GM12874 (cell line): Measurements from ENCODE around the gene CCDC89.
A peak's percentile ranks its signal among the peaks of the same experiment; 100 is the strongest.

Experiments used
- CTCF ChIP-seq: IDR thresholded peaks from 2 replicates; pipeline ENCODE4 v1.5.1; 2011; ENCODE audit warnings: low read depth, mild to moderate bottlenecking, control low read depth, low read length, moderate library complexity; ENCODE audit not compliant: insufficient read depth

CCDC89 gene

DNA sequence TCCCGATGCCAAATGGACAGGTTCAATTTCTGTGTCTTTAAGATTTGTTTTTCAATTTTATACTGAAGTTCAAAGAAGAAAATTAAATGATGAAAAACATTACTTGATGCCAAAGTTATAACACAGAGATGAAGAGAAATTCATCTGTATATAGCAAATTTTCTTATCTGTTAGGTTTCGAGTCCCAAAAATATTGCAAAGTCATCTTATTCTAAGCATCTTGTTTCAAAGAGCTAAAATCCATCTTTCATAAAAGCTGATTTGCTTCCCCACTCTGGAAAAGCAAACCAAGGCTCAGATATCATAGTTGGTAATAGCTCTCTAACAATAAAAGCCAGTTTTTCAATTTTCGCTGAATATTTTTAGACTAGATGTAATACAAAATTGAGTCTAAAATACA, 19.0 kb upstream of the CCDC89 start:
- TF ChIP-seq CTCF, result no peak

DNA sequence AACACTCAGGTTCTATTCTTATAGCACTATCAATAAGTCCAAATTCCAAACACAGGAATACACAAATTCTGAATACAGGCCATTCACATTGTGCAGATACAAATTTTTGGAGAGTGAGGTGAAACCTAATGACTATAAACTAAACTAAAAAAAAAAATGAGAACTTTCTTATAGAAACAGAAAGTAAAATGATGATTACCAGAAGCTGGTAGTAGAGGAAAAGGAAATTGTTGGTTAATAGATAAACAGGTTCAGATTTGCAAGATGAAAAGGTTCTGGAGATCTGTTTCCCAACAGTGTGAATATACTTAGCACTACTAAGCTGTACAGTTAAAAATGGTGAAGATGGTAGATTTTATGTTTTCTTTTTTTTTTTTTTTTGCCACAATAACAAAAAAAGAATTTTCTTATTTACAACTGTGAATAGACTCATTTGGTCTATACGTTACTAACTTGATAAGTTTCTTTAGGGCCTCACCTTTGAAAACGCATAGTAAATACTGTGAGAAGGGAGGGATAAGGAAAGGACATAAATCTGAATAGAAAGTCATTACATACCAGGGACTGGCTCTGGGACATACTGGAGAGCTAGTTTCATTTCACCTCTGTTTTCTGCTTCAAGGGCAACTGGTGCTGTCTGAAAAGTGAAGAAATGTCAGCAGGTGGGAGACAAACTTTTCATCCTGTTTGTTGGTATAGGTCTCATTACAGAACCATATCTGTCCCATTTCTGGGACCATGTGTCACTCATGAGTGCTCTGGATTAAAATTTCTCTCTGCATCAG, 14.2 kb upstream of the CCDC89 start:
- TF ChIP-seq CTCF, result no peak

GRCh38 chr11:85698195-85698594, 12.2 kb upstream of the CCDC89 start:
- TF ChIP-seq CTCF, result no peak

- no peak for TF ChIP-seq CTCF
These were observed 11.8 kb upstream of the CCDC89 start for GRCh38 chr11:85697747-85698146.

- TF ChIP-seq CTCF, result no peak
These were observed 9.6 kb upstream of the CCDC89 start for GRCh38 chr11:85695546-85695945.

DNA sequence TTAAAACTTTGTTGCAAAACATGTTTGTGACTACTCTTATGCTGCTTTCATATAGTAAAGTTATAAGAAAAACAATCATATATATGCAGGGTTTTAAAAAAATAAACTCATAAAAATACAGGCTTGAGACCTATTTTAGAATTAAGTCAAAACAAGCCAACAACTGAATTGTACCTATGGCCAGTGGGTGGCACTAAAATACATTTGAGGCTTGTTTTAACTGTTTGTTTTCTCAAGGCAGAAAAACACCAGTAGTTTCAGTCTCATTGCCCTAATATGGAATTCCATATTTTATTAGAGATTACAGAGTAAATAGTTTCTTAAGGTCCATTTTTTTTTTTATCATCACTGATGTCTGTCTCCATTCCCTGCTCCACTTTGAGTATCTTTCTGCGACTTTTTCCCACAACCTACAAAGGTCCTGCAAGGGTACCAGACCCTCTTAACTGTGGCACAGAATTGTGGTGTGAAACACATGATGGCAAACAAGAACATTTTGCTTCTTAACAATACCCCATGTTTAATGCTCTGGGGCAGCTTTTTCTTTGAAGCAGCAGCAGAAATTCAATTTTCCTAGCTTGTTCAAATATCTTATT, 8.5 kb upstream of the CCDC89 start:
- TF ChIP-seq CTCF, result peak; percentile 33; the same call in 1 of the 2 replicates

GRCh38 chr11:85685125-85685819, 723 bp downstream of the CCDC89 start:
- no peak for TF ChIP-seq CTCF
